CD4-positive, alpha-beta T cell treated with Interleukin-4 for 4 hours (primary cell): Measurements from ENCODE around the gene GDPD4.

ENCODE experiments used
- DNase-seq: peaks from one replicate; pipeline ENCODE4 v3.0.0-alpha.2; 2020

Gene GDPD4

DNA sequence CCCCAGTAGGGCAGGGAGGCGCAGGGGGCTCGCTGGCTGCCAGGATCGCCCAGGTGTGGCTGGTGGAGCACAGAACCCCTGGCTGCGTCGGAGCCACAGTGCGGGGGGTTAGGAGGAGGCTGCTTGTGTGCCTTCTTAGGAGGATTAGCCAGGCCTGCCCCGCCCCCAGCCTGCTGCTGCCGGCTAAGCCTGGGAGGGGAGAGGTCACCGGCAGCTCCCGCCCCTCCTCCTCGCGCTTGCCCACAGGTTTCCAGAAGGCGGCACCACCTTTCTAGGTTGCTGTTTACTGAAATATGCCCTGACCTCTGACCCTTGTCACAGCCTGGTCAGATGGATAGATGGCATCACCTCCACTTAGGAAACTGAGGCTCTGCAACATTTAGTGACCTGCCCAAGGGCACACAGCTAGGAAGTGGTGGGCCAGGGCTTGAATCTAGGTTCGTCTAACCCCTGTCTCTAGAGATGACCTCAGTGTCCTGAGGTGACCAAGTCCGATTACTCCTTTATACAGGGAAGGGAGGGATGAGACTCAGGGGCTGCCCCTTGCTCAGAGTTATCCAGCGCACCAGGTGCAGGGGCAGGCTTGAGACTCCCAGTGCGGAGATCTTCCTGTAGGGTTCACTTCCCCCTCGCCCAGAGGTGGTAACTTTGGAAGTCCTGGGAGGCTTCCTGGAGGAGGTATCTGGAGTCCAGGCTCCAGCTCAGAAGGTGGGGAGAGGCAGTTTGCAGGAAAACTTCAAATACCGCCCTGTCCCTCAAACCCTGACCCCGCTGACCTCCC lies 129.4 kb downstream of the GDPD4 start:
- DNase-seq: no peak

DNA sequence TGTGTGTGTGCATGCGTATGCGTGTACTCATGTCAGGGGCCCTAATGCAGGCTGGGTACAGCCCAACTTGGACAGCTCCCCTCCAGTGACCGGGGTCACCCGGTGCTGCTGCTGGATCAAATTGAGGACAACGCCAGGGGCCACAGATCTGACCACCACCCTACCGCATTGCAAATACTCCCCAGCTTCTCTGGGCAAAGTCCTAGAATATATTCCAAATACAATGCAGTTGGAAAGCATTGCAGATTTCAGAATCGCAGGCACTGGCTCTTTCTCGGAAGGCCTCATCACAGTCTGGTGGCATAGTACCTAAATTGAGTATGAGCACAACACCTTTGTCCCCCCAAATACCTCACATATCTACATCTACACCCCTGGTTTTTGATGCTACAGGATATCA lies 130.2 kb downstream of the GDPD4 start:
- DNase-seq: no peak

DNA sequence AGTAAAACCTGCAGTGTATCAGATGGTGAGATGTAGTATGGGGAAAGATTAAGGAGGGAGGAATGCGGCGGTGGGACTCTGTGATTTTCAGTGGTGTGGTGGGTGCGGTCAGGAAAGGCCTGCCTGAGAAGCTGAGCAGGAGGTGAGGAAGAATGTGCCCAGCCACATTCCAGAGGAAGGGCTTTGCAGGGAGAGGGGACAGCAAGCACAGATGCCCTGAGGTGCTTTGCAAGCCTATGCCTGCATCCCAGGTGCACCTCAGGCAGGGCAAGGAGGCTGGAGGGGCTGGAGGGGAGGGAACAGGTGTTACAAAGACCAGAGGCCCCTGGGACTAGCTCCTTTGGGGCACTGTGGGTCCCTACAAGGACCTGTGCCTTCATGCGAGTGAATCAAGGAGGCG lies 131.4 kb downstream of the GDPD4 start:
- no peak for DNase-seq

DNA sequence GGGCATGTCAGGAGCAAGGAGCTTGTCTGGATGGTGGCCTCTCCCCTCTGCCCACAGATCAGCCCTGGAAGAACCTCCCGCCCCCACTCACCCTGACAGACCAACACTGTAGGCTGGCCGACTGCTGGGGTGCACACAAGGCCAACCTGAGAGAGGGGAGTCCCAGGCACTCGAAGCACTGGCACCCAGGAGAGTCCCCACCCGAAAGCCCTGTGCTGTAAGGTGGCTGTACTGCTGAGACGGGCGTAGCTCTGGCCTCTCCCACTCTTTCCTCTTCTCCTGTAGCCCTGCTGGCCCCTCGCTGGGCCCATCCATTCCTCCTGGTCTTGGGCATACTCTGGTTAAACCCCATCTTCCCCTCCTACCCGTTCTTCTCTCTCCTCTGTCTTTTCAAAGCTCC lies 133.7 kb downstream of the GDPD4 start:
- DNase-seq: no peak

DNA sequence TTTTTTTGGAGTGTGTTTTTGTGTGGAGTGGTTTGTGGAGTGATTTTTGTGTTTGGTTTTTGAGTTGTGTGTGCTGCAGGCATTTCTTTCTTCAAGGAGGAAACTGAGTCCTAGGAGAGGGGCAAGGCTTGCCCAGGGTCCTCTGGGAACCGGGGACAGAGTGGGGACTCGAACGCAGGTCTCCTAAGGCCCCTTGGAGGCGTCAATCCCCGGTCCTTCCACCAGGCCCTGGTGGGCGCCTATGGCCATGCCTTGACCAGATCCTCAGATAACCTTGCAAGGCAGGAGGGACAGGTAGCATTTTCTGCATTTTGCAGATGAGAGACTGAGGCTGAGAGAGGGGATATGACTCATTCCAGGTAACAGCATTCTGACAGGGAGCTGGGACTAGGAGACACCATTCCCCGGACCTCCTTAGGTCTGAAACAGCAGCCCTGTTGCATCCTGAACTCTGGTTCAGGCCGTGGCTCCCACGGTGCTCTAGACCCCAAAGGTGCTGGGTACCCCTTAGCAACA lies 134.3 kb downstream of the GDPD4 start:
- no peak for DNase-seq
